WTC11 (cell line): ENCODE data around the gene SLC22A8. TPM values are rescaled to one million over a fixed set of nuclear protein-coding genes. Genes with fewer than 3 reads are reported as not detected.

Experiments used
- ATAC-seq: fragments of 200-7000 bp; cut with Tn5 transposase; 2 replicates; pipeline ENCODE4 v1.10.0; 2021; ENCODE audit warnings: mild to moderate bottlenecking, moderate library complexity
- CTCF ChIA-PET: fragments of 300-600 bp; sonication (Branson Sonifier 250); formaldehyde crosslinking; loops from one replicate; lab custom pipeline; 2021; ENCODE audit warnings: antibody characterized with exemption; lab: Charles Lee
- POLR2A ChIA-PET: fragments of 350-600 bp; sonication (Branson Sonifier 250); formaldehyde crosslinking; loops from one replicate; lab custom pipeline; 2021; ENCODE audit warnings: antibody characterized with exemption; lab: Charles Lee
- DNase-seq: peaks from one replicate; pipeline ENCODE4 v3.0.0; 2021; ENCODE audit warnings: low spot score
- H3K27ac Mint-ChIP-seq: 2 replicates; pipeline ENCODE4 v1.8.0; 2021; ENCODE audit warnings: mixed read lengths
- H3K27me3 Mint-ChIP-seq: 2 replicates; pipeline ENCODE4 v1.8.0; 2021; ENCODE audit warnings: low read depth, mild to moderate bottlenecking, moderate library complexity, mixed read lengths
- H3K36me3 Mint-ChIP-seq: 2 replicates; pipeline ENCODE4 v1.8.0; 2021; ENCODE audit warnings: mixed read lengths
- H3K4me1 Mint-ChIP-seq: 2 replicates; pipeline ENCODE4 v1.8.0; 2022; ENCODE audit warnings: mixed read lengths
- H3K4me3 Mint-ChIP-seq: 2 replicates; pipeline ENCODE4 v1.8.0; 2021; ENCODE audit warnings: mild to moderate bottlenecking, moderate library complexity, mixed read lengths
- H3K9me3 Mint-ChIP-seq: 2 replicates; pipeline ENCODE4 v1.8.0; 2021; ENCODE audit warnings: mixed read lengths
- CBFB ChIP-seq: sonication (generic); formaldehyde crosslinking; IDR thresholded peaks from 2 replicates; pipeline ENCODE4 v1.8.1; 2022; ENCODE audit warnings: mild to moderate bottlenecking, low read depth, missing genetic modification reagents
- ELF4 ChIP-seq: sonication (generic); formaldehyde crosslinking; IDR thresholded peaks from 2 replicates; pipeline ENCODE4 v1.8.1; 2022; ENCODE audit warnings: low read depth, mild to moderate bottlenecking, moderate library complexity, missing genetic modification reagents
- EMX1 ChIP-seq: fragments of 250-450 bp; sonication (Bioruptor Pico); IDR thresholded peaks from 2 replicates; pipeline ENCODE4 v1.8.0; 2021; ENCODE audit warnings: mild to moderate bottlenecking
- ESRRA ChIP-seq: sonication (generic); formaldehyde crosslinking; IDR thresholded peaks from 2 replicates; pipeline ENCODE4 v1.8.1; 2022; ENCODE audit warnings: mild to moderate bottlenecking, missing genetic modification reagents, borderline replicate concordance
- FOXJ3 ChIP-seq: sonication (generic); formaldehyde crosslinking; IDR thresholded peaks from 2 replicates; pipeline ENCODE4 v1.9.0; 2021; ENCODE audit warnings: missing genetic modification reagents, mild to moderate bottlenecking, borderline replicate concordance
- FOXP1 ChIP-seq: sonication (generic); formaldehyde crosslinking; IDR thresholded peaks from 2 replicates; pipeline ENCODE4 v1.8.0; 2022; ENCODE audit warnings: missing genetic modification reagents, mild to moderate bottlenecking, moderate library complexity, borderline replicate concordance
- JAZF1 ChIP-seq: fragments of 250-450 bp; sonication (Bioruptor Pico); IDR thresholded peaks from 2 replicates; pipeline ENCODE4 v1.9.0; 2021; ENCODE audit warnings: moderate library complexity, mild to moderate bottlenecking, inconsistent platforms
- NFATC4 ChIP-seq: fragments of 250-450 bp; sonication (Bioruptor Pico); IDR thresholded peaks from 2 replicates; pipeline ENCODE4 v1.9.0; 2021; ENCODE audit warnings: mild to moderate bottlenecking
- RELA ChIP-seq: sonication (generic); formaldehyde crosslinking; IDR thresholded peaks from 2 replicates; pipeline ENCODE4 v1.8.1; 2022; ENCODE audit warnings: missing genetic modification reagents, mild to moderate bottlenecking, borderline replicate concordance
- RORB ChIP-seq: fragments of 250-450 bp; sonication (Bioruptor Pico); IDR thresholded peaks from 2 replicates; pipeline ENCODE4 v1.9.0; 2021; ENCODE audit warnings: mild to moderate bottlenecking
- ZNF219 ChIP-seq: sonication (generic); formaldehyde crosslinking; IDR thresholded peaks from 2 replicates; pipeline ENCODE4 v1.8.0; 2023; ENCODE audit warnings: missing genetic modification reagents, mild to moderate bottlenecking, borderline replicate concordance
- ZNF263 ChIP-seq: sonication (generic); formaldehyde crosslinking; IDR thresholded peaks from 2 replicates; pipeline ENCODE4 v1.8.1; 2022; ENCODE audit warnings: low read depth, mild to moderate bottlenecking, moderate library complexity, missing genetic modification reagents
- ZNF317 ChIP-seq: sonication (generic); formaldehyde crosslinking; IDR thresholded peaks from 2 replicates; pipeline ENCODE4 v1.8.1; 2023; ENCODE audit warnings: low read depth, mild to moderate bottlenecking, moderate library complexity, missing genetic modification reagents, borderline replicate concordance
- ZNF396 ChIP-seq: fragments of 250-450 bp; sonication (Bioruptor Pico); IDR thresholded peaks from 2 replicates; pipeline ENCODE4 v1.8.0; 2021; ENCODE audit warnings: mild to moderate bottlenecking, moderate library complexity, borderline replicate concordance
- ZNF671 ChIP-seq: fragments of 250-450 bp; sonication (Bioruptor Pico); IDR thresholded peaks from 2 replicates; pipeline ENCODE4 v1.8.0; 2021; ENCODE audit warnings: mild to moderate bottlenecking
- total RNA-seq: library from RNA; stranded (reverse); gene quantifications from 3 replicates; pipeline ENCODE4 v1.2.3, GENCODE V29; 2021
- TF ChIP-seq, protein P1 (sequence below): sonication (generic); formaldehyde crosslinking; IDR thresholded peaks from 2 replicates; pipeline ENCODE4 v1.8.0; 2022; ENCODE audit warnings: missing genetic modification reagents
- TF ChIP-seq, protein P2 (sequence below): sonication (generic); formaldehyde crosslinking; IDR thresholded peaks from 2 replicates; pipeline ENCODE4 v1.8.1; 2023; ENCODE audit warnings: mild to moderate bottlenecking, missing genetic modification reagents
- TF ChIP-seq, protein P3 (sequence below): sonication (generic); formaldehyde crosslinking; IDR thresholded peaks from 2 replicates; pipeline ENCODE4 v1.8.1; 2023; ENCODE audit warnings: mild to moderate bottlenecking, missing genetic modification reagents, moderate library complexity
- TF ChIP-seq, protein P4 (sequence below): fragments of 250-450 bp; sonication (Bioruptor Pico); IDR thresholded peaks from 2 replicates; pipeline ENCODE4 v1.9.0; 2021; ENCODE audit warnings: moderate library complexity, mild to moderate bottlenecking, inconsistent platforms, borderline replicate concordance
- TF ChIP-seq, protein P5 (sequence below): sonication (generic); formaldehyde crosslinking; IDR thresholded peaks from 2 replicates; pipeline ENCODE4 v1.8.1; 2022; ENCODE audit warnings: mild to moderate bottlenecking, missing genetic modification reagents, moderate library complexity, borderline replicate concordance
- TF ChIP-seq, protein P6 (sequence below): fragments of 250-450 bp; sonication (Bioruptor Pico); conservative IDR thresholded peaks from 2 replicates; pipeline ENCODE4 v1.9.0; 2021; ENCODE audit warnings: mild to moderate bottlenecking
- TF ChIP-seq, protein P7 (sequence below): sonication (generic); formaldehyde crosslinking; IDR thresholded peaks from 2 replicates; pipeline ENCODE4 v1.8.0; 2022; ENCODE audit warnings: mild to moderate bottlenecking, missing genetic modification reagents
- TF ChIP-seq, protein P8 (sequence below): sonication (generic); formaldehyde crosslinking; IDR thresholded peaks from 2 replicates; pipeline ENCODE4 v1.8.1; 2023; ENCODE audit warnings: mild to moderate bottlenecking, moderate library complexity, missing genetic modification reagents

SLC22A8 gene
- total RNA-seq, 1 experiment from 2014 or later: not detected

DNA sequence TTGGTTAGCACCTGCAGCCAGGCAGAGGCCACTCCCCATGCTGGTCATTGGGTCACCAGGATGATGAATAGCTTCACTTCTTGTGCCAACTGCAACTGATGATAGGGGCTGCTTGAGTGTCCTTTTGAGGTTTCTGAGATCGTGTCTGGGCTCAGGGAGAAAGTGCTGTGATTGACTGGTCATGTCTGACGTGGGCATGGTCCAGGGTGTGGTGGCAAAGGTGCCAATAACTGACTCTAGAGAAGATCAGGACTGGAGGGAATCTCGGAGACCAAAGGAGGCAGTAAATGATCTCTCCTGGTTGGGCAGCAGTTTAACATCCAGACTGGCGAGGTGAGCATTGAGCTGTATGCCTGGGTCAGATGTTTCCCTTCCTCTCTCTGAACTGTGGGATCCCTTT is 20.9 kb downstream of the SLC22A8 start:
- Mint-ChIP-seq H3K9me3 (peaks cover 17% of the 10 kb centered on the region), H3K4me1 (peaks cover 10% of the 10 kb centered on the region), H3K27ac (no peak overlapping the region), H3K36me3 (no peaks in the 10 kb centered on the region), H3K27me3 (peaks cover 5% of the 10 kb centered on the region), H3K4me3 (no peak overlapping the region)
- TF ChIP-seq NFATC4 (no peak), ESRRA (CRISPR knock-in tag) (no peak), ZNF396 (CRISPR knock-in tag) (no peak), RORB (CRISPR knock-in tag) (no peak), FOXP1 (CRISPR knock-in tag) (no peak), ELF4 (CRISPR knock-in tag) (no peak), ZNF263 (CRISPR knock-in tag) (no peak), ZNF317 (no peak), EMX1 (CRISPR knock-in tag) (no peak)
- TF ChIP-seq, protein P1, sequence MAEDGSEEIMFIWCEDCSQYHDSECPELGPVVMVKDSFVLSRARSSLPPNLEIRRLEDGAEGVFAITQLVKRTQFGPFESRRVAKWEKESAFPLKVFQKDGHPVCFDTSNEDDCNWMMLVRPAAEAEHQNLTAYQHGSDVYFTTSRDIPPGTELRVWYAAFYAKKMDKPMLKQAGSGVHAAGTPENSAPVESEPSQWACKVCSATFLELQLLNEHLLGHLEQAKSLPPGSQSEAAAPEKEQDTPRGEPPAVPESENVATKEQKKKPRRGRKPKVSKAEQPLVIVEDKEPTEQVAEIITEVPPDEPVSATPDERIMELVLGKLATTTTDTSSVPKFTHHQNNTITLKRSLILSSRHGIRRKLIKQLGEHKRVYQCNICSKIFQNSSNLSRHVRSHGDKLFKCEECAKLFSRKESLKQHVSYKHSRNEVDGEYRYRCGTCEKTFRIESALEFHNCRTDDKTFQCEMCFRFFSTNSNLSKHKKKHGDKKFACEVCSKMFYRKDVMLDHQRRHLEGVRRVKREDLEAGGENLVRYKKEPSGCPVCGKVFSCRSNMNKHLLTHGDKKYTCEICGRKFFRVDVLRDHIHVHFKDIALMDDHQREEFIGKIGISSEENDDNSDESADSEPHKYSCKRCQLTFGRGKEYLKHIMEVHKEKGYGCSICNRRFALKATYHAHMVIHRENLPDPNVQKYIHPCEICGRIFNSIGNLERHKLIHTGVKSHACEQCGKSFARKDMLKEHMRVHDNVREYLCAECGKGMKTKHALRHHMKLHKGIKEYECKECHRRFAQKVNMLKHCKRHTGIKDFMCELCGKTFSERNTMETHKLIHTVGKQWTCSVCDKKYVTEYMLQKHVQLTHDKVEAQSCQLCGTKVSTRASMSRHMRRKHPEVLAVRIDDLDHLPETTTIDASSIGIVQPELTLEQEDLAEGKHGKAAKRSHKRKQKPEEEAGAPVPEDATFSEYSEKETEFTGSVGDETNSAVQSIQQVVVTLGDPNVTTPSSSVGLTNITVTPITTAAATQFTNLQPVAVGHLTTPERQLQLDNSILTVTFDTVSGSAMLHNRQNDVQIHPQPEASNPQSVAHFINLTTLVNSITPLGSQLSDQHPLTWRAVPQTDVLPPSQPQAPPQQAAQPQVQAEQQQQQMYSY: no peak
- TF ChIP-seq, protein P2, sequence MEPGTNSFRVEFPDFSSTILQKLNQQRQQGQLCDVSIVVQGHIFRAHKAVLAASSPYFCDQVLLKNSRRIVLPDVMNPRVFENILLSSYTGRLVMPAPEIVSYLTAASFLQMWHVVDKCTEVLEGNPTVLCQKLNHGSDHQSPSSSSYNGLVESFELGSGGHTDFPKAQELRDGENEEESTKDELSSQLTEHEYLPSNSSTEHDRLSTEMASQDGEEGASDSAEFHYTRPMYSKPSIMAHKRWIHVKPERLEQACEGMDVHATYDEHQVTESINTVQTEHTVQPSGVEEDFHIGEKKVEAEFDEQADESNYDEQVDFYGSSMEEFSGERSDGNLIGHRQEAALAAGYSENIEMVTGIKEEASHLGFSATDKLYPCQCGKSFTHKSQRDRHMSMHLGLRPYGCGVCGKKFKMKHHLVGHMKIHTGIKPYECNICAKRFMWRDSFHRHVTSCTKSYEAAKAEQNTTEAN (CRISPR knock-in tag): no peak
- ChIA-PET POLR2A (no interaction called here), CTCF (interaction anchor here (1.7 to 3.9 kb wide), 3 partner anchors 19 to 29 kb away, joined by 9 to 25 read pairs (median 10); no protein-coding TSS in a partner anchor)
- DNase-seq (no peak), ATAC-seq (no peak)

DNA sequence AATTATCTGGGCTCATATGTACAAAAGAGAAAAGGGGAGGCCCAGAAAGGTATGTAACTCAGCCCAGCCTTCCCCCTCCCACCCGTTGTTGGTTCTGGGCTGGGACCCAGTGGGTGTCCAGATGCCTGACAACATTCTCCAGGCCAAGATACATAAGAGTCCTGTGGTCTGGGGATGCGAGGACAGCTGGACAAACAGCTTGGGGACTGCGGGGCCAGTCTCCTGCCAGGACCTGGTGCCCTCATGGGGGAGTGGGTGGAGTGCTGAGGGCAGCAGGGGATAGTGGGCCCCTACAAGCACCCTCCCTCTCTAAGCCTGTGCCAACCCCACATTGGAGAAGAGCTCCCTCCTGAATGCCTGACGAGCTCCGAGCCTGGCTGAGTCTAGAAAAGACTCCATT is 27.4 kb downstream of the SLC22A8 start:
- peaks cover 9% of the 10 kb centered on the region for H3K9me3 Mint-ChIP-seq
- peaks cover 4% of the 10 kb centered on the region for H3K27me3 Mint-ChIP-seq
- POLR2A ChIA-PET: no interaction called here
- CTCF ChIA-PET: interaction anchor here (1.3 to 3.1 kb wide), 3 partner anchors 13 to 82 kb away, joined by 3 to 18 read pairs (median 12); no protein-coding TSS in a partner anchor
- no peaks in the 10 kb centered on the region for H3K4me1 Mint-ChIP-seq
- ATAC-seq (no peak), DNase-seq (no peak)
- H3K27ac Mint-ChIP-seq: no peak overlapping the region
- no peak overlapping the region for H3K4me3 Mint-ChIP-seq
- no peaks in the 10 kb centered on the region for H3K36me3 Mint-ChIP-seq
- TF ChIP-seq, protein P3, sequence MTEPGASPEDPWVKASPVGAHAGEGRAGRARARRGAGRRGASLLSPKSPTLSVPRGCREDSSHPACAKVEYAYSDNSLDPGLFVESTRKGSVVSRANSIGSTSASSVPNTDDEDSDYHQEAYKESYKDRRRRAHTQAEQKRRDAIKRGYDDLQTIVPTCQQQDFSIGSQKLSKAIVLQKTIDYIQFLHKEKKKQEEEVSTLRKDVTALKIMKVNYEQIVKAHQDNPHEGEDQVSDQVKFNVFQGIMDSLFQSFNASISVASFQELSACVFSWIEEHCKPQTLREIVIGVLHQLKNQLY (CRISPR knock-in tag): no peak
- TF ChIP-seq FOXJ3 (no peak), RELA (no peak), JAZF1 (CRISPR knock-in tag) (no peak), ZNF317 (no peak), RORB (CRISPR knock-in tag) (no peak), ZNF219 (CRISPR knock-in tag) (no peak), CBFB (no peak), ZNF671 (CRISPR knock-in tag) (no peak)
- TF ChIP-seq, protein P4, sequence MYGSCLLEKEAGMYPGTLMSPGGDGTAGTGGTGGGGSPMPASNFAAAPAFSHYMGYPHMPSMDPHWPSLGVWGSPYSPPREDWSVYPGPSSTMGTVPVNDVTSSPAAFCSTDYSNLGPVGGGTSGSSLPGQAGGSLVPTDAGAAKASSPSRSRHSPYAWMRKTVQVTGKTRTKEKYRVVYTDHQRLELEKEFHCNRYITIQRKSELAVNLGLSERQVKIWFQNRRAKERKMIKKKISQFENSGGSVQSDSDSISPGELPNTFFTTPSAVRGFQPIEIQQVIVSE: no peak
- TF ChIP-seq, protein P5, sequence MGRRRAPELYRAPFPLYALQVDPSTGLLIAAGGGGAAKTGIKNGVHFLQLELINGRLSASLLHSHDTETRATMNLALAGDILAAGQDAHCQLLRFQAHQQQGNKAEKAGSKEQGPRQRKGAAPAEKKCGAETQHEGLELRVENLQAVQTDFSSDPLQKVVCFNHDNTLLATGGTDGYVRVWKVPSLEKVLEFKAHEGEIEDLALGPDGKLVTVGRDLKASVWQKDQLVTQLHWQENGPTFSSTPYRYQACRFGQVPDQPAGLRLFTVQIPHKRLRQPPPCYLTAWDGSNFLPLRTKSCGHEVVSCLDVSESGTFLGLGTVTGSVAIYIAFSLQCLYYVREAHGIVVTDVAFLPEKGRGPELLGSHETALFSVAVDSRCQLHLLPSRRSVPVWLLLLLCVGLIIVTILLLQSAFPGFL: no peak
- TF ChIP-seq, protein P6, sequence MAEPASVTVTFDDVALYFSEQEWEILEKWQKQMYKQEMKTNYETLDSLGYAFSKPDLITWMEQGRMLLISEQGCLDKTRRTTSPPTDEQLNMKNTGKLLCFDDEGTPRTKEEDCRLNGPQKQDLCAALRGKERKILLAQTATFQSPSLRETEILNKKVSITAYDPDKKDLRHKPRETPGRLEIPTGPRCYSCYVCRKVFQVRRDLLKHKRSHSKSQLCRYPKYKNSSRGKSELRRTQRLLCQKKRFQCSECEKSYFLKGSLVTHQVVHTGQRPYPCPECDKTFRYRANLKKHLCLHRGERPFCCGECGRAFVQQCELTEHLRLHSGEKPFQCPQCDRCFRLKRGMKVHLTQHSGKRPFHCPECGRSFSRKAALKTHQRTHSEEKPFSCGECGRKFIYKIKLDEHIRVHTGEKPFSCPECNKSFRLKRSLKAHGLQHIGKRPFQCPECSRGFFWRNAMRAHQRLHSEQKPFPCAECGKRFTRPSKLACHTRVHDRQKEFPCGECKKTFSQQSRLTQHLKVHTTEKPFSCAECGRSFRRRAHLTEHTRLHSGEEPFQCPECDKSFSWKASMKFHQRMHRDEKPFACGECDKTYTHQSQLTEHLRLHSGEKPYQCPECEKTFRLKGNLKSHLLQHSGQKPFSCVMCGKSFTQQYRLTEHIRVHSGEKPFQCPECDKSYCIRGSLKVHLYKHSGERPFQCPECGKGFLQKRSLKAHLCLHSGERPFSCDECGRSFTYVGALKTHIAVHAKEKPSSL (CRISPR knock-in tag): no peak
- TF ChIP-seq, protein P7, sequence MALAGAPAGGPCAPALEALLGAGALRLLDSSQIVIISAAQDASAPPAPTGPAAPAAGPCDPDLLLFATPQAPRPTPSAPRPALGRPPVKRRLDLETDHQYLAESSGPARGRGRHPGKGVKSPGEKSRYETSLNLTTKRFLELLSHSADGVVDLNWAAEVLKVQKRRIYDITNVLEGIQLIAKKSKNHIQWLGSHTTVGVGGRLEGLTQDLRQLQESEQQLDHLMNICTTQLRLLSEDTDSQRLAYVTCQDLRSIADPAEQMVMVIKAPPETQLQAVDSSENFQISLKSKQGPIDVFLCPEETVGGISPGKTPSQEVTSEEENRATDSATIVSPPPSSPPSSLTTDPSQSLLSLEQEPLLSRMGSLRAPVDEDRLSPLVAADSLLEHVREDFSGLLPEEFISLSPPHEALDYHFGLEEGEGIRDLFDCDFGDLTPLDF (CRISPR knock-in tag): no peak
- TF ChIP-seq, protein P8, sequence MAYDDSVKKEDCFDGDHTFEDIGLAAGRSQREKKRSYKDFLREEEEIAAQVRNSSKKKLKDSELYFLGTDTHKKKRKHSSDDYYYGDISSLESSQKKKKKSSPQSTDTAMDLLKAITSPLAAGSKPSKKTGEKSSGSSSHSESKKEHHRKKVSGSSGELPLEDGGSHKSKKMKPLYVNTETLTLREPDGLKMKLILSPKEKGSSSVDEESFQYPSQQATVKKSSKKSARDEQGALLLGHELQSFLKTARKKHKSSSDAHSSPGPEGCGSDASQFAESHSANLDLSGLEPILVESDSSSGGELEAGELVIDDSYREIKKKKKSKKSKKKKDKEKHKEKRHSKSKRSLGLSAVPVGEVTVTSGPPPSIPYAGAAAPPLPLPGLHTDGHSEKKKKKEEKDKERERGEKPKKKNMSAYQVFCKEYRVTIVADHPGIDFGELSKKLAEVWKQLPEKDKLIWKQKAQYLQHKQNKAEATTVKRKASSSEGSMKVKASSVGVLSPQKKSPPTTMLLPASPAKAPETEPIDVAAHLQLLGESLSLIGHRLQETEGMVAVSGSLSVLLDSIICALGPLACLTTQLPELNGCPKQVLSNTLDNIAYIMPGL (CRISPR knock-in tag): no peak
